Sigmoid colon (tissue), 7 donors: Measurements from ENCODE around the gene KCTD1. TPM values are rescaled to one million over a fixed set of nuclear protein-coding genes. Genes with fewer than 3 reads are reported as not detected.

Experiments used
- DNase-seq: peaks from one replicate; pipeline ENCODE4 v3.0.0-alpha.2; 2019
- H3K27ac ChIP-seq, 4 donors: fragments of 200-600 bp; sonication (generic); one replicate each; pipeline ENCODE4 v1.5.1; 2016 to 2019; ENCODE audit warnings: mild to moderate bottlenecking in 1 of 4
- H3K27me3 ChIP-seq, 3 donors: fragments of 200-600 bp; sonication (generic); one replicate each; pipeline ENCODE4 v1.5.1; 2019; ENCODE audit warnings: mild to moderate bottlenecking in 1 of 3
- H3K36me3 ChIP-seq, 4 donors: fragments of 200-600 bp; sonication (generic); one replicate each; pipeline ENCODE4 v1.5.1; 2016 to 2019
- H3K4me1 ChIP-seq, 4 donors: fragments of 200-600 bp; sonication (generic); one replicate each; pipeline ENCODE4 v1.5.1; 2017 to 2019
- H3K4me3 ChIP-seq, 4 donors: fragments of 200-600 bp; sonication (generic); one replicate each; pipeline ENCODE4 v1.5.1; 2017 to 2019; ENCODE audit warnings: mild to moderate bottlenecking in 2 of 4, moderate library complexity in 1 of 4
- H3K9me3 ChIP-seq, 4 donors: fragments of 200-600 bp in 3 of 4; sonication (generic) in 3 of 4; one replicate each; pipeline versions ENCODE4 v1.5.1 to v1.6.1; 2013 to 2019
- CTCF ChIP-seq, 4 experiments: fragments of 450-650 bp in 3 of 4; fragments of 200-600 bp in 1 of 4; IDR thresholded peaks; one replicate each; pipeline ENCODE4 v1.5.1; 2016 to 2019; ENCODE audit warnings: antibody characterized with exemption in 4 of 4, mild to moderate bottlenecking in 3 of 4, moderate library complexity in 2 of 4
- EP300 ChIP-seq, 4 donors: sonication (generic); formaldehyde crosslinking; IDR thresholded peaks; one replicate each; pipeline ENCODE4 v1.6.1; 2017; ENCODE audit warnings: antibody characterized with exemption in 4 of 4
- POLR2A ChIP-seq, 2 donors: fragments of 450-650 bp; IDR thresholded peaks; one replicate each; pipeline ENCODE4 v1.6.1; 2016; ENCODE audit warnings: antibody characterized with exemption in 2 of 2, mild to moderate bottlenecking in 2 of 2, moderate library complexity in 2 of 2
- POLR2AphosphoS5 ChIP-seq, 4 donors: sonication (generic); formaldehyde crosslinking; IDR thresholded peaks; one replicate each; pipeline ENCODE4 v1.6.1; 2017; ENCODE audit warnings: antibody characterized with exemption in 4 of 4
- WGBS, 2 donors: extraction: QIAGEN DNeasy Blood & Tissue Kit; methylation state at CpG; one replicate each; pipeline ENCODE4 v1.1.7; 2013; 5-methylcytosine and 5-hydroxymethylcytosine counted together
- intact Hi-C: fragments of 100-400 bp; cut with DNase I; formaldehyde crosslinking; loops from one replicate; pipeline ENCODE4 v1.15.1; 2023
- polyA plus RNA-seq, 3 donors: library from polyadenylated mRNA; stranded (reverse); fragments of 200-250 nt; gene quantifications; one replicate each; pipeline ENCODE4 v1.2.3, GENCODE V29; 2013
- total RNA-seq, 4 donors: library from RNA; depleted of rRNA; stranded (reverse); fragments of >200 nt; gene quantifications; one replicate each; pipeline ENCODE4 v1.1.0, GENCODE V29; 2016
- donor health status: healthy with polysubstance abuse.
- donor health status: Bipolar disorder and iron deficiency.
- donor health status: healthy.

Gene KCTD1
- total and polyA plus RNA-seq, 7 donors: 3.4 to 22.4 (median 10.9) TPM

DNA sequence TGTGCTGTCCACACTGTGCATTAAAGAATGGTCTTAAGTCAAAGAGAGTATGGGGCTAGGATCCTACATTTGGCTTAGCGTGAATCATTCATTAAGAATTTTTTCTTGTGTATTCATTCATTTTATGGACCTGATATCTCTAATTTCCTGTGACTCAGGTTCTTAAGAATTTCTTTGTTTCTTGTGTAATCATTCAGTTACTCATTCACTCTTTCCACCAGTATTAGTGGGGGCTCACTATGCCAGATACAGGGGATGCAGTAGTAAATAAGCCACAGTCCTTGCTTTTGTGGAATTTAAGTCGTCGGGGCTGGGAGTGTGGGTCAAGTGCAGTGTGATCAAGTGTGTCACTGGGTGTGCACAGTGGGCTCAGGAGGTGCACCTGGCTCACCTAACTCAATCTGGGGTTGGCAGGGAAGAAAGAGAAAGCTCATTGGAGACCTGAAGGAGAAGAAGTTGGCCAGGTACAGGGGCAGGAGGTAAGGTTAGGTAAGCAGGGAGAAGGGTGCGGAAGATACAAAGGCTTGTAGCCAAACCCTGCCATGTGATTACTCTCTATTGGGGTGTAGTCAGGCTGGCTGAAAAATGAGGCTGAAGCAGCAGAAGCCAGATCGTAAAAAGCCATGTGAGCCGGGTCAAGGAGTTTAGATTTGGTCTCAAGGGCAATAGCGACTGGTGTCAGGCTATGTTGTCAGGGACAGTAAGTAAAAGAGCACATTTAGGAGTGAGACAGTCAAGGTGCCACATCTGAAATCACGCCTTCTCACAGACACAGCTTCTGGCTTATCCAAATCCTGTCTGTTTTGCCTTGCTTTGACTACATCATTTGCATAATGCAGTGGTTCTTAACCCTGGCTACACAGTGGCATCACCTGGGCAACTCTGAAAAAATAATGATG, 67.2 kb downstream of the KCTD1 start:
- no peak for TF ChIP-seq POLR2A (IDR thresholded peaks at IDR 0.05)
- no peak for TF ChIP-seq EP300 (IDR thresholded peaks at IDR 0.05)
- no peak for TF ChIP-seq CTCF (IDR thresholded peaks at IDR 0.05)
- no peak for TF ChIP-seq POLR2AphosphoS5 (IDR thresholded peaks at IDR 0.05)
- H3K4me1 ChIP-seq: peaks cover 0 to 18% (median 11%) of the 10 kb centered on the region in 4 donors

GRCh38 chr18:26479681-26480079, 68.7 kb downstream of the KCTD1 start:
- Histone ChIP-seq H3K27me3 (no peaks in the 10 kb centered on the region), H3K27ac (peak overlapping the region in 3 of 4 donors; percentile 56 to 63 (median 58)), H3K4me1 (peaks cover 0 to 18% (median 11%) of the 10 kb centered on the region in 4 donors), H3K9me3 (no peaks in the 10 kb centered on the region), H3K36me3 (peaks cover 0 to 20% (median 0%) of the 10 kb centered on the region in 4 donors), H3K4me3 (peak overlapping the region in 2 of 4 donors; percentile 11 to 14)
- WGBS, 2 donors: 32 to 56% methylated on average over 6 of the region's 6 CpGs
- intact Hi-C loops: no loop called here
- DNase-seq: no peak
- TF ChIP-seq CTCF (IDR thresholded peaks at IDR 0.05): no peak
- peak in 1 of 4 donors; percentile 11 for TF ChIP-seq POLR2AphosphoS5 (IDR thresholded peaks at IDR 0.05)

More for the DNA sequence above, 67.2 kb downstream of the KCTD1 start:
- Histone ChIP-seq H3K36me3 (peaks cover 0 to 6% (median 0%) of the 10 kb centered on the region in 4 donors), H3K9me3 (no peaks in the 10 kb centered on the region), H3K27ac (no peak overlapping the region), H3K4me3 (no peak overlapping the region), H3K27me3 (no peaks in the 10 kb centered on the region)
- 83 to 84% methylated on average over 8 of the region's 8 CpGs for WGBS, 2 donors
- intact Hi-C loops: no loop called here
- no peak for DNase-seq

GRCh38 chr18:26479065-26479680, 69.2 kb downstream of the KCTD1 start:
- TF ChIP-seq POLR2A (IDR thresholded peaks at IDR 0.05): no peak
- TF ChIP-seq CTCF (IDR thresholded peaks at IDR 0.05): no peak
- TF ChIP-seq EP300 (IDR thresholded peaks at IDR 0.05): no peak
- TF ChIP-seq POLR2AphosphoS5 (IDR thresholded peaks at IDR 0.05): no peak
- Histone ChIP-seq H3K27me3 (no peaks in the 10 kb centered on the region), H3K36me3 (peaks cover 0 to 20% (median 0%) of the 10 kb centered on the region in 4 donors), H3K9me3 (no peaks in the 10 kb centered on the region), H3K4me3 (peak overlapping the region in 2 of 4 donors; percentile 11 to 14), H3K4me1 (peaks cover 0 to 18% (median 11%) of the 10 kb centered on the region in 4 donors), H3K27ac (peak overlapping the region in 3 of 4 donors; percentile 56 to 63 (median 58))
- no peak for DNase-seq
- intact Hi-C loops: no loop called here
- WGBS, 2 donors: 86 to 89% methylated on average over 26 of the region's 26 CpGs

- intact Hi-C loops: no loop called here
- no peak for DNase-seq
- Histone ChIP-seq H3K36me3 (peaks cover 0 to 20% (median 0%) of the 10 kb centered on the region in 4 donors), H3K4me3 (no peak overlapping the region), H3K9me3 (no peaks in the 10 kb centered on the region), H3K27ac (no peak overlapping the region), H3K27me3 (no peaks in the 10 kb centered on the region), H3K4me1 (peaks cover 0 to 18% (median 11%) of the 10 kb centered on the region in 4 donors)
- TF ChIP-seq POLR2AphosphoS5 (IDR thresholded peaks at IDR 0.05) (no peak), CTCF (IDR thresholded peaks at IDR 0.05) (no peak), POLR2A (IDR thresholded peaks at IDR 0.05) (no peak), EP300 (IDR thresholded peaks at IDR 0.05) (no peak)
- WGBS, 2 donors: 68 to 84% methylated on average over 4 of the region's 4 CpGs
Observed at GRCh38 chr18:26477828-26478466, 70.4 kb downstream of the KCTD1 start.
